H1 (cell line): Measurements from ENCODE around the gene ACTN4. TPM values are rescaled to one million over a fixed set of nuclear protein-coding genes. Genes with fewer than 3 reads are reported as not detected.

Experiments
- CTCF ChIA-PET: fragments of 300-600 bp; sonication (Branson Sonifier 250); formaldehyde crosslinking; loops from one replicate; lab custom pipeline; 2021; ENCODE audit not compliant: partially characterized antibody; lab: Charles Lee
- POLR2A ChIA-PET: fragments of 300-600 bp; sonication (Branson Sonifier 250); formaldehyde crosslinking; loops from one replicate; lab custom pipeline; 2021; ENCODE audit warnings: inconsistent platforms; ENCODE audit not compliant: partially characterized antibody; lab: Charles Lee
- DNase-seq, 2 experiments: peaks; one replicate each; pipeline versions ENCODE4 v3.0.0 to v3.0.0-alpha.2; 2010 to 2022; ENCODE audit warnings: low spot score in 2 of 2, low read depth in 1 of 2, mixed read lengths in 1 of 2
- FAIRE-seq: peaks from 2 replicates; lab custom pipeline; 2011; peaks lifted over from hg19 to GRCh38; lab: Jason Lieb, UNC
- H2AFZ ChIP-seq: 2 replicates; pipeline ENCODE4 v1.8.1; 2012; ENCODE audit warnings: low read length, inconsistent platforms
- H2AK5ac ChIP-seq: 2 replicates; pipeline ENCODE4 v1.6.1; 2013; ENCODE audit warnings: low read depth, low read length
- H2BK120ac ChIP-seq: replicated peaks from 2 replicates; pipeline ENCODE3; 2013; ENCODE audit warnings: low read depth, low read length, inconsistent platforms
- H2BK12ac ChIP-seq: 2 replicates; pipeline ENCODE4 v1.6.1; 2013; ENCODE audit warnings: low read depth, low read length
- H2BK15ac ChIP-seq: 2 replicates; pipeline ENCODE4 v1.6.1; 2013; ENCODE audit warnings: low read length
- H2BK20ac ChIP-seq: 2 replicates; pipeline ENCODE4 v1.6.1; 2013; ENCODE audit warnings: low read length
- H2BK5ac ChIP-seq: 2 replicates; pipeline ENCODE4 v1.6.1; 2013; ENCODE audit warnings: low read depth, low read length
- H3K14ac ChIP-seq: 2 replicates; pipeline ENCODE4 v1.6.1; 2013; ENCODE audit warnings: inconsistent platforms; ENCODE audit not compliant: insufficient read length
- H3K18ac ChIP-seq: 2 replicates; pipeline ENCODE4 v1.6.1; 2013; ENCODE audit warnings: low read length; ENCODE audit errors: extremely low read depth
- H3K23ac ChIP-seq: 2 replicates; pipeline ENCODE4 v1.6.1; 2013; ENCODE audit warnings: inconsistent platforms; ENCODE audit not compliant: insufficient read length
- H3K23me2 ChIP-seq: 2 replicates; pipeline ENCODE4 v1.6.1; 2013; ENCODE audit warnings: low read depth, low read length
- H3K27ac ChIP-seq: 2 replicates; pipeline ENCODE4 v1.6.1; 2011; ENCODE audit warnings: low read depth, low read length, inconsistent platforms
- H3K27me3 ChIP-seq, 4 experiments: replicated peaks in 1 of 4; 1 replicate in 1 of 4; 2 replicates in 3 of 4; pipeline versions ENCODE4 v1.6.1 to v1.8.1; 2011 to 2013; ENCODE audit warnings: low read length in 3 of 4, mild to moderate bottlenecking in 3 of 4, inconsistent platforms in 2 of 4, mixed read lengths in 2 of 4, moderate library complexity in 1 of 4; ENCODE audit not compliant: control insufficient read depth in 3 of 4, insufficient read depth in 3 of 4; ENCODE audit errors: extremely low read depth in 1 of 4
- H3K36me3 ChIP-seq, 4 experiments: 2 replicates each; pipeline versions ENCODE4 v1.6.1 to v1.8.1; 2011 to 2013; ENCODE audit warnings: mild to moderate bottlenecking in 4 of 4, low read length in 3 of 4, moderate library complexity in 2 of 4, control low read depth in 1 of 4, inconsistent platforms in 1 of 4; ENCODE audit not compliant: insufficient read depth in 4 of 4, control insufficient read depth in 2 of 4
- H3K4ac ChIP-seq: replicated peaks from 2 replicates; pipeline ENCODE3; 2013; ENCODE audit warnings: low read length, low read depth, mixed read lengths, inconsistent platforms; ENCODE audit not compliant: insufficient read length
- H3K4me1 ChIP-seq, 4 experiments: replicated peaks in 1 of 4; 1 replicate in 1 of 4; 2 replicates in 3 of 4; pipeline versions ENCODE4 v1.6.1 to v1.8.1; 2011 to 2013; ENCODE audit warnings: low read length in 3 of 4, inconsistent platforms in 2 of 4, mixed read lengths in 1 of 4; ENCODE audit not compliant: insufficient read depth in 4 of 4, control insufficient read depth in 3 of 4
- H3K4me2 ChIP-seq, 2 experiments: 2 replicates each; pipeline versions ENCODE4 v1.6.1 to v1.8.1; 2011 to 2013; ENCODE audit warnings: low read depth in 2 of 2, low read length in 2 of 2, control low read depth in 1 of 2, inconsistent platforms in 1 of 2, mild to moderate bottlenecking in 1 of 2; ENCODE audit not compliant: insufficient read depth in 1 of 2
- H3K4me3 ChIP-seq, 4 experiments: fragments of 200-600, 300-600 bp in 1 of 4; sonication (generic), shearing (Covaris generic), sonication (Bioruptor Twin) in 1 of 4; 2 replicates each; pipeline versions ENCODE4 v1.5.1 to v1.8.1; 2011 to 2016; ENCODE audit warnings: low read length in 4 of 4, low read depth in 3 of 4, control low read depth in 2 of 4, inconsistent platforms in 2 of 4, mild to moderate bottlenecking in 2 of 4, mixed read lengths in 1 of 4, moderate library complexity in 1 of 4; ENCODE audit not compliant: insufficient read depth in 2 of 4; ENCODE audit errors: extremely low read depth in 1 of 4
- H3K56ac ChIP-seq: replicated peaks from 2 replicates; pipeline ENCODE3; 2013; ENCODE audit warnings: low read depth, mild to moderate bottlenecking, mixed read lengths, low read length, inconsistent platforms; ENCODE audit not compliant: insufficient read length
- H3K79me1 ChIP-seq: 2 replicates; pipeline ENCODE4 v1.6.1; 2013; ENCODE audit warnings: low read depth, low read length, control low read depth
- H3K79me2 ChIP-seq, 2 experiments: 2 replicates each; pipeline versions ENCODE4 v1.6.1 to v1.8.1; 2012 to 2013; ENCODE audit warnings: low read length in 2 of 2, mild to moderate bottlenecking in 2 of 2, inconsistent platforms in 1 of 2; ENCODE audit not compliant: insufficient read depth in 2 of 2, control insufficient read depth in 1 of 2
- H3K9ac ChIP-seq, 4 experiments: replicated peaks in 1 of 4; 1 replicate in 1 of 4; 2 replicates in 3 of 4; pipeline versions ENCODE4 v1.6.1 to v1.8.1; 2011 to 2013; ENCODE audit warnings: low read depth in 3 of 4, low read length in 3 of 4, control low read depth in 2 of 4, mild to moderate bottlenecking in 2 of 4, moderate library complexity in 2 of 4, inconsistent platforms in 1 of 4; ENCODE audit errors: extremely low read depth in 1 of 4
- H3K9me3 ChIP-seq, 2 experiments: 2 replicates each; pipeline versions ENCODE4 v1.6.1 to v1.8.1; 2012 to 2013; ENCODE audit warnings: mild to moderate bottlenecking in 2 of 2, moderate library complexity in 2 of 2, control low read depth in 1 of 2, inconsistent platforms in 1 of 2, low read depth in 1 of 2, low read length in 1 of 2, mixed read lengths in 1 of 2; ENCODE audit not compliant: insufficient read depth in 2 of 2
- H4K20me1 ChIP-seq, 2 experiments: replicated peaks in 1 of 2; 2 replicates each; pipeline versions ENCODE3 to v1.8.1; 2011 to 2013; ENCODE audit warnings: inconsistent platforms in 2 of 2, low read length in 2 of 2, mild to moderate bottlenecking in 1 of 2; ENCODE audit not compliant: insufficient read depth in 2 of 2, control insufficient read depth in 1 of 2
- H4K5ac ChIP-seq: 2 replicates; pipeline ENCODE4 v1.6.1; 2013; ENCODE audit warnings: low read length, low read depth, mixed read lengths, inconsistent platforms; ENCODE audit not compliant: insufficient read length
- H4K8ac ChIP-seq: 2 replicates; pipeline ENCODE4 v1.8.0; 2013; ENCODE audit warnings: mild to moderate bottlenecking, moderate library complexity, low read length, inconsistent platforms; ENCODE audit not compliant: insufficient read depth; ENCODE audit errors: extremely low read depth
- H4K91ac ChIP-seq: replicated peaks from 2 replicates; pipeline ENCODE3; 2013; ENCODE audit warnings: low read length, mixed read lengths, inconsistent platforms; ENCODE audit not compliant: insufficient read length
- MAX ChIP-seq: IDR thresholded peaks from 2 replicates; pipeline ENCODE4 v1.6.1; 2012; ENCODE audit warnings: inconsistent platforms
- NRF1 ChIP-seq: IDR thresholded peaks from 2 replicates; pipeline ENCODE4 v1.6.1; 2011; ENCODE audit warnings: mild to moderate bottlenecking, low read depth, low read length, improper control_type of control experiment
- RBBP5 ChIP-seq: IDR thresholded peaks from 2 replicates; pipeline ENCODE4 v1.7.1; 2012; ENCODE audit warnings: low read depth, mild to moderate bottlenecking, inconsistent platforms, low read length, moderate library complexity, borderline replicate concordance
- RXRA ChIP-seq: IDR thresholded peaks from 2 replicates; pipeline ENCODE4 v1.6.1; 2011; ENCODE audit warnings: low read depth, mild to moderate bottlenecking, low read length, moderate library complexity; ENCODE audit not compliant: insufficient read depth
- USF2 ChIP-seq: IDR thresholded peaks from 2 replicates; pipeline ENCODE4 v1.6.1; 2011; ENCODE audit warnings: low read length, improper control_type of control experiment
- WGBS, 2 experiments: shearing (Covaris generic) in 1 of 2; methylation state at CpG; one replicate each; pipeline versions ENCODE4 v1.1.6 to v1.1.7; 2013 to 2015; ENCODE audit warnings: low lambda C conversion rate in 2 of 2, mixed read lengths in 2 of 2, inconsistent platforms in 1 of 2, low coverage in 1 of 2, missing lambda C conversion rate in 1 of 2; ENCODE audit not compliant: insufficient replicate concordance in 2 of 2, insufficient coverage in 1 of 2, insufficient read length in 1 of 2; ENCODE audit errors: extremely low coverage in 1 of 2, missing lambda C conversion rate in 1 of 2; 5-methylcytosine and 5-hydroxymethylcytosine counted together
- polyA plus RNA-seq, 7 experiments: library from polyadenylated mRNA; depleted of rRNA in 3 of 7; stranded (reverse) in 5 of 7; unstranded in 2 of 7; fragments of >200 nt in 5 of 7; fragments of 200-250 nt in 2 of 7; gene quantifications; 1 replicate in 5 of 7; 2 replicates in 1 of 7; 4 replicates in 1 of 7; pipeline versions ENCODE4 v1.2.1 to v1.2.3, GENCODE V29; 2011 to 2013; ENCODE audit warnings: missing spikeins in 2 of 7, mixed read lengths in 2 of 7
- total RNA-seq: library from RNA; stranded (reverse); fragmentation: NEBNext Ultra II Directional; extraction: Animal tissue kit (Norgen Biotek cat#: 25700); gene quantifications from 2 replicates; pipeline ENCODE4 v1.2.1, GENCODE V29; 2021

The ACTN4 gene
- total and polyA plus RNA-seq, 2 of the 8 experiments (the other 6 are each of a cell fraction or from before 2014, with no cell fraction given) = 211 to 520 TPM

- Histone ChIP-seq H3K56ac (no peak overlapping the region), H3K36me3 (peaks cover 22 to 62% (median 46%) of the 10 kb centered on the region in 4 experiments; a peak in 6 of 8 replicates), H4K20me1 (peaks cover 2 to 18% of the 10 kb centered on the region in 2 experiments), H4K8ac (no peak overlapping the region), H3K4me1 (no peaks in the 10 kb centered on the region), H2AK5ac (no peak overlapping the region), H3K27ac (no peak overlapping the region), H3K23ac (no peak overlapping the region), H3K23me2 (no peaks in the 10 kb centered on the region; the same call in 1 of the 2 replicates), H3K9me3 (no peaks in the 10 kb centered on the region), H2BK12ac (no peak overlapping the region), H2AFZ (no peak overlapping the region), H3K4me3 (no peak overlapping the region), H3K14ac (no peak overlapping the region), H2BK15ac (no peak overlapping the region), H3K27me3 (no peaks in the 10 kb centered on the region), H3K9ac (no peak overlapping the region), H4K91ac (no peak overlapping the region), H2BK20ac (no peak overlapping the region), H2BK5ac (no peak overlapping the region), H3K79me1 (peaks cover 4% of the 10 kb centered on the region; the same call in 1 of the 2 replicates), H3K4ac (no peak overlapping the region), H3K79me2 (no peaks in the 10 kb centered on the region), H2BK120ac (no peak overlapping the region), H3K18ac (no peak overlapping the region), H3K4me2 (no peak overlapping the region), H4K5ac (no peak overlapping the region)
- no peak for DNase-seq
- no peak for TF ChIP-seq RXRA
- TF ChIP-seq RBBP5 = no peak
- TF ChIP-seq NRF1 = no peak
- no peak for TF ChIP-seq USF2
- no peak for TF ChIP-seq MAX
- FAIRE-seq = no peak
- CTCF ChIA-PET = interaction anchor here (1.0 to 1.6 kb wide), 3 partner anchors 32 to 316 kb away, joined by 3 to 4 read pairs (median 3); no protein-coding TSS in a partner anchor
- POLR2A ChIA-PET = interaction anchor here (1.1 to 2.8 kb wide), 4 partner anchors 10 to 65 kb away, joined by 3 to 9 read pairs (median 4); no protein-coding TSS in a partner anchor
- 86% methylated on average over 3 of the region's 3 CpGs; no CpG with 5 or more reads in 1 of the 2 experiments for WGBS, 2 experiments
Observed at GRCh38 chr19:38715555-38715954, 68.1 kb downstream of the ACTN4 start.
